HCT116 (cell line): ENCODE data around the gene SLC15A3.

ENCODE experiments used
- POLR2A ChIP-seq: IDR thresholded peaks from 2 replicates; pipeline ENCODE4 v1.7.0; 2011; ENCODE audit warnings: borderline replicate concordance; ENCODE audit not compliant: insufficient read depth, insufficient read length; ENCODE audit errors: extremely low read depth
- YY1 ChIP-seq: IDR thresholded peaks from 2 replicates; pipeline ENCODE4 v1.6.1; 2011; ENCODE audit warnings: low read length, low read depth, moderate library complexity, mild to moderate bottlenecking; ENCODE audit not compliant: insufficient replicate concordance; ENCODE audit errors: extremely low read depth

- no peak for TF ChIP-seq YY1
- no peak for TF ChIP-seq POLR2A
These were observed 18.4 kb downstream of the SLC15A3 start for GRCh38 chr11:60933416-60934123.
